Right kidney (tissue), 1 donor: ENCODE measurements around the gene SSU72.
"Not testable (repeated sequence)": the region's sequence is repeated elsewhere in the genome, so short reads cannot be mapped to it uniquely, and the experiment has no call there.

ENCODE experiments used
- DNase-seq: peaks from one replicate; pipeline ENCODE4 v3.0.0-alpha.2; 2016

The SSU72 gene

DNA sequence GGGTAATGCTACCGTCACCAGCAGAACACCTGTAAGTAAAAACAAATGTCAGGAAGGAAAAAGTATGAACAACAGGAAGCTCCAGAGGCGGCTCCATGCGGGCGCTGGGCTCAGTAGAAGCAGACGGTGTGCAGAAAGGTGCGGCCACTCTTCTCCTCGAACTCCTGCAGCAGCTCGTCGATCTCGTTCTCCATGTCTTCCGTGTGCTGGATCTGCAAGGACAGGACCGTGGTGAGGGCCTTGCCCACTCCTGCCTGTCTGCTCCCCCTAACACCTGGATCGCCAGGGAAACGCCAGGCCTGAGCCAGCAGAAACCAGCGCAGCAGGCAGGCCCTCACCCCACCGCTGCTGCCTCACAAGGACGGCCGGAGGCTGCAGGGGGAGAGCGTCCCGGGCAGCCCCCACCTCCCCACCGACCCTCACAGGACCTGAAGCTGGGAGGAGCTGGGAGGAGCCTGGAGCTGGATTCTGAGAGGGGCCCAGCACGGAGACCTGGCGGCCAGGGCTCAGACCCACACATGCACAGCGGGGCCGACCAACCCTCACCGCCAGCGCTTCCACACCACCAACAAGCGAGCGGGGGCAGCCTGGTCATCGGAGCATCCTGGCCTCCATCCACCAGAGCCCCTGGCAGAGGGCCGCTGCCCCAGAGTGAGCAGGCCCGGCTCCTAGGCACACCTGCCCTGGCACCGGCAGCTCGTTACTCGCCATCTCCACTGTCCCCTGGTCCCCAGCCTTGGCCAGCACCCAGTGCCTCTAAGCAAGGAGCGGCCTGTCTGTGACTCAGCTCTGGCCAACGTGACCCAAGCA, 32.5 kb downstream of the SSU72 start:
- DNase-seq = no peak

DNA sequence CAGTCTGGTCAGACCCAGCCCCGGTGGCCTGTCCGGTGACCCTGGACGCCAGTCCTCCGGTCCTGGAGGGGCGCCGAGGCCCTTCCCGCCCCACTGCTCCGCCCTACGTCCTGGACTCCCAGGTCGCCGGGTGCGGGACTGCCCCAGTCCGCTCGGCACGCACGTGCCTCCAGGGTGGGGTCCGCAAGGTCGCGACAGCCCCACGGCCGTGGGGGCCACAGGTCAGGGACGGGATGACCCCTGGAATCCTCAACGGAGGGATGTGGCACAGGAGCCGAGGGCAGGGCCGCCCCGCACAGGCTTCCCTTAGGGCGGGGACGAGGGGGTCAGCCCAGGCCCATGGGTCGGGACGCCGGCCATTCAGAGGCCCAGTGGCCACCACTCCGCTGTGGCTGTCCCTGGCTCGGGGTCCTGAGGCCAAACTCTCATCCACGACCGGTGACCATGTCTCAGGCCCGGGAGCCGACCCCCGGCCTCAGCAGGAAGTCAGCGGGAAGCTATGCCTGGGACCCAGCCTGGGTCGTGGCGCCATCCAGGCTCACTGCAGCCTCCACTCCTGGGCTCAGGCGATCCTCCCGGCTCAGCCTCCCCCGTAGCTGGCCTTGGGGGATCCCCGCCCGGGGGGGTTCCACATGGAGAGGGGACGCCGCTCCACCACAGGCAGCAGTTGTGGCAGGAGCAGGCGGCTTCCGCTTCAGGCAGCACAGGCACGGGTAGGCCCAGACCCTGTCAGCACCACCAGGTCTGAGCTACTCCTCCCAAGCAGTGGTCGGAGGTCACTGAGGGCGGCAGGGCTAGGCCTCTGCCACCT, 33.6 kb downstream of the SSU72 start:
- peak; percentile 70 for DNase-seq

DNA sequence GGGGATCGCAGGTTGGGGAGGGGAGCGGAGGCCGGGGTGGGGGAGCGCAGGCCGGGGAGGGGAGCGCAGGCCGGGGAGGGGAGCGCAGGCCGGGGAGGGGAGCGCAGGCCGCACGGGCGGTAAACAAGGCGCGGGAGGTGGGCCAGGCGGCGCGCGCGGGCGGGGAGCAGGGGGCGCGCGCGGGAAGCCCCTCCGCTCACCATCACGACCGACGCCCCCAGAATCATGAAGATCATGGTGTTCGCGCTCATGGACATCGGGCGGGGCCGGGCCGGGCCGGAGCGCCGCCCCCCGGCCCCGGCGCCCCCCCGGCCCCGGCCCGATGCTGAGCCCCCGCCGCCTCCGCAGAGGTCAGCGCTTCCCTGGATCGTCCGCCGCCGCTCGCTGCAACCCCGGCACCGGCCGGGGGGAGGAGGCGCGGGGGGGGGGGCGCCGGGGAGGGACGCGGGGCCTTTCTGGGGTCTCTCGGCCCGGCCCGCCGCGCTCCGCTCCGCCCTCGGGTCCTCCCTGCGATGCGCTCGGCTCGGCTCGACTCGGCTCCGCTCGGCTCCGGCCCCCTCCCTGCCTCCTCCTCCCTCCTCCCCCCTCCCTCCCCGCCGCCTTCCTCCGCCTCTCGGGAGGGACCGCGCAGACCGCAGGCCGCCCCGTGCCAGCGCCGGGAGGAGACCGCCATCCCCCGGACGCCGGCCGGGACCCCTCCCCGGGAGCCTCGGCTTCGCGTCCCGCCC, 34.4 kb downstream of the SSU72 start, which contains the start of gene TMEM240:
TMEM240 (minus strand) TSS at position 535 of the 728 bp plus-strand sequence; CDS start at position 257, 278 bp downstream.
- DNase-seq = no peak

DNA sequence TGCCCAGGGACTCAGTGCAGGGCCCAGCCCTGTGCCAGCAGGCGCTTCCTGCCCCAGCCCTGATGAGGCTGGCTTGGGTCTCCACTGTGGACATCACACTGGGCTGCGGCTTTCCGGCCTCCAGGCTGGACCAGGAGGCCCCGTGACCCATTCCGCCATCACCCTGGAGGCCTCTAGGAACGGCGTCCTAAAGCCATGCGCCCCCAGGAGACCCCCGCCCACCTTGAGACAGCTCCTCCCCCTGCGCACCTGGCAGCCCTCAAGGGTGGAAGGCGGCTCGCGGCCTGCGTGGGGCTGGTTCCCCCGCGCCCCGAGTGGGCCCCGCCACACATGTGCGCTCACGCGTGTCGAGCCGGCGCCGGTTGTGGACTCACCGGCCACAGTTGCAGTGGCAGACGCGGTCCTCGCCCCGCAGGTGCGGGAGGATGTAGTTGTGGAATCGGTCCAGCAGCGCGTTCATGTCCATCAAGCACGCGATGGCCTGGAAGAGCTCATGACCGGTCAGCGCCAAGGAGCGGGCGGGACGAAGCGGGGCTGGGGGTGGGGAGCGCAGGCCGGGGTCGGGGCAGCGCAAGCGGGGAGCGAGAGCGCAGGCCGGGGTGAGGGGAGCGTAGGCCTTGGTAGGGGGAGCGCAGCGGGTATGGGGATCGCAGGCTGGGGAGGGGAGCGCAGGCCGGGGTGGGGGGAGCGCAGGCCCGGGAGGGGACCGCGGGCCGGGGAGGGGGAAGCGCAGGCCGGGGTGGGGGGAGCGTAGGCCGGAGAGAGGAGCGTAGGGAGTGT, 35.2 kb downstream of the SSU72 start:
- DNase-seq = peak; percentile 50

DNA sequence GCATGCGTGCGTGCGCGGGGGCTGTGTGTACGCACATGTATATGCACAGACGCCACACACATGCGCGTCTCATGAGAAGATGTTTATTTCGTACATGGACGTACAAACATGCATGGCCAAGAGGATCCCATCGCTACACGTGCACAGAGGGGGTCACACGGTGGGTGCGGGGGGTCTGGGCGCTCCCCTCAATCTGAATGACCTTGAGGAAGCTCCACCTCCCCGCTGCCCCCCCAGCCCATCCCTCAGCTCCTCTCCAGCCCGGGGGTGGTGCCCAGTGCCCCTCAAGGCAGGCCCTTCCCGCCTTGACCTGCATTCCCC, 35.7 kb downstream of the SSU72 start:
- no peak for DNase-seq

DNA sequence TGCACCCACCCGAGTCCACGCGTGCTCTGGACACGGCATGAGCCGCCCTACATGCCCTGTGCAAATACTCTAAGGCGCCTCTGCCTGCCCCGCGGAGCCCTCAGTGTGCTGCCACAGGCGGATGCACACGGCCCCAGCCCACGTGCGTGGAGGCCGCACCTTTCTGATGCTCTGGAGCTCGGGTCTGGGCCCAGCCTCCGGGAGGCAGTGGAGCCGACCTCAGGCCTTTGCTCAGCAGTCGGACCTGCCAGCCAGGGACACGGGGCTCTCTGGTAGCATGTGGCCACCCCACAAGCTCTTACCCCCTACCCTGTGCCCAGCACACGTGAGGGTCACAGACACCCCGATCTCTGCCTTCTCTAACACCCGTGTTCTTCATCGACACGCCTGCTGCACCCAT, 36.3 kb downstream of the SSU72 start:
- no peak for DNase-seq

DNA sequence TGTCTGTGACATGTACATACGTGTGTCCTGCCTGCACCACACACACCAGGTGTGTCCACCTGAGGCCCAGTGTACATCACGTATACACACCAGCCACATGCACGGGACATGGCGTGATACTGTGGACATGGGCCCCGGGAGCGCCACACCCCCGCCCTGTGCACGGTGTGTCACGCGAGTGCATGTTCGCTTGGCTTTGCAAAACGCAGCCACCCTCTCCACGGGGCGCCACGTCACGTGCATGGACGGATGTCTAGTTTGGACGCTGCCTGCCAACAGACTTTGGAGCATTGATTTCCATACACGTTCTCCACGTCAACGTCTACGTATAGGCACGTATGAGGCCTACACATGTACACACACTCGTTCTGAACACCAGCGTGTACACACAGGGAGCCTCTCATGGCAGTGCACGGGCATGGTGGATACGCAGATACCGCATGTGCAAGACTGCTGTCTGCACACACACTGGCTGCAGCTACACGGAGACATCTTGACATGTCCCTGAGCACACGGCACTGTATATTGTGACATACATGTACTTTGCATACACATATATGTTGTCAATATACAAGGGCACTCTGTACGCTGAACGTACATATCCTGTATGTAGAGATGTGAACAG, 36.9 kb downstream of the SSU72 start:
- no peak for DNase-seq

DNA sequence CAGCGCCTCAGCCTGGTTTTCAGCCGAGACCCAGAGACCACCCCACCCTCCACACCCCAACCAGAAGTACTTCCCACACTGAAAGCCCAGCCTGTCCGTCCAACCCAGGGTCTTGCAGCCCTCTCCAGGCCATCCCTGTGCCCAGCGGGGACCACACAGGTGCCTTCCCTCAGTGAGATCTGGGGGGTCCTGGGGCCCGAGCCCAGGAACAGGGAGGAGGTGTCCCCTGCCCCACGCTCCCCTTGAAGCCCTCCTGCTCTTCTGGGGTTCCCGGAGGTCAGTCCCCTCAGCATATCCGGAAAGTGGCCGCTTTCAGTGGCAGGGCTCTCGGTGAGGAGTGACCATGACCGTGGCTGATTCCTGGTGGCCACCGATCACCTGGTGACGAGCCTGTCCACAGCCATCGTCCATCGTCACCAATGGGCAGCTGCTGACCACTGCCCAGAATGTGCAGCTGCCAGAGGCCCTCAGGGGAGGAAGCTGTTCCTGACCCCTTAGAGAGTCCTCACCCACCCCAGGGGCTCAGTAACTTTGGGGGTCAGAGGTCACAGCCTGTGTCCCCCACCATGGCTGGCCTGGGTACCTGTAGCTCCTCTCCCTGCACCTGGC, 37.6 kb downstream of the SSU72 start:
- DNase-seq = no peak

DNA sequence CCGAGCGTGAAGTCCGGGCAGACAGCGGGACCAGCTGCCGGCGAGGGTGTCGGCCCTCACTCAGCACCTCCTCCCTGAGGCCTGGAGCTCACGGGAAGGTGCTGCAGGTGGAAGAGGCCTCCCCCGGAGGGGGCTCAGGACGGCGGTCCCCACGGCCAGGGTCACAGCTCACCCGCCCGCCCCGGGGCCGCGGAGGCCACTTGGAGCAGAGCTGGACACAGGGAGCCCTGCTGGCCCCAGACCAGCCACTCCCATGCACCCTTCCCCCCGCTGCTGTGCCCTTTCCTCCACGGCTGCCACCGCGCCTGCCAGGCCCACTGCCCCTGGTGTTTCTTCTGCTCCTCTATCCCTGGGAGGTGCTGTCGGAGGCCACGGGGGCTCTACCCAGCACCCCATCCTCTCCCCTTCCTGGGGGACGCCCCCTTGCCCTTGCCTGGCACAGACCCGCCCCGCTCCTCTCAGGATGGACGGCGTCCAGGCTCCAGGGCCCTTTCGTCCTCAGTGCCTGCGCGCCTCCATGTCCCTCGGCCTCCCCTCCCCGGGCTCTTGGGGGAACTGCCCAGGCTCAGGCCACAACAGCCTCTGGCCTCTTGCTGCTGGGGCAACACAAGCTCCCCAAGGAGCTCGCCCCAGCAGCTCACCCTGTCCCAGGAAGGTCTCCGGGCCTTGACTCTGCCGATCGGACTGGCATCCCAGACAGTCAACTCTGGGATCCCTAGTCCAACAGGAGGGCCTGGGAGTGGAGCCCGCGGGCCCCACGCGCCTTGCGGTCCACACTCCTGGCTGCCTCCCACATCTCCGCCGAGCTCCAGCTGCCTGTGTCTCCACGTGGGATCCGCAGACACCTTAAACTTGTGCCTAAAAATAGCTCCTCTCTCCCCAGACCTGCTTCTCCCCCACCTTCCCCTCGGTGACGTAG, 38.4 kb downstream of the SSU72 start:
- DNase-seq = no peak

DNA sequence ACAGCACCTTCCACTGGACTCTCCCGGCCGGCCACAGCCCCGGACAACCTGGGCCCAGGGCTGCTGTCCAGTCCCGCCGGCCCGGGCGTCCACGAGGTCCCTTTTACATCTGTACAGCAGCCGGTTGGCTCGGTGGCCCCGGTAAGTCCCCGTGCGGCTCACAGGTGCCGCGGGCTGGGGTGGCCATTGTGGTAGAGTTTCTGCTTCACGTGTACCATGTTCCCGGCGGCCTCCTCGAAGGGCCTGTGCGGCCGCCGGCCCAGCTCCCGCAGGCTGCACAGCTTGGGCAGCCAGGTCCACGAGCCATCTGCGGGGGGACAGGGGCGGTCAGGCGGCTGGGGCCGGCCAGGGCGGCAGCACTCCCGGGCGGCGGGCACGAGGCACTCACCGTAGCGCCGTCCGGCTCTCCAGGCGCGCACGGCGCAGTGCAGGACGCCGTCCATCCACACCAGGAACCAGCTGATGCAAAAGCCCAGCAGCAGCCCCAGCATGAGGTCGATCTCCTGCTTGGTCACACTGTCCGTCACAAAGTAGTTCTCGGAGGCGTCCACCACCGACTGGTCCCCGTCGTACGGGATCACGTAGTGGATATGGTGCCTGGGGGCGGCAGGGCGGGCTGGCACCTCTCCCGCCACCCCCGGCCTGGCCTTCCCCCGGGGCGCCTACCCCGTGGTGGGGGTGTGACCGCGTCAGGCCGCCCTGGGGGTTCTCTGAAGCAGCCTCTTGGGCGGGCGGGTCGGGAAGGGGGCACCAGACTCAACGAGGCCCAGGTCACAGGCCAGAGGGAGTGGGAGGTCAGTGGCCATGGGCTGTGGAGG, 39.3 kb downstream of the SSU72 start:
- DNase-seq = no peak

DNA sequence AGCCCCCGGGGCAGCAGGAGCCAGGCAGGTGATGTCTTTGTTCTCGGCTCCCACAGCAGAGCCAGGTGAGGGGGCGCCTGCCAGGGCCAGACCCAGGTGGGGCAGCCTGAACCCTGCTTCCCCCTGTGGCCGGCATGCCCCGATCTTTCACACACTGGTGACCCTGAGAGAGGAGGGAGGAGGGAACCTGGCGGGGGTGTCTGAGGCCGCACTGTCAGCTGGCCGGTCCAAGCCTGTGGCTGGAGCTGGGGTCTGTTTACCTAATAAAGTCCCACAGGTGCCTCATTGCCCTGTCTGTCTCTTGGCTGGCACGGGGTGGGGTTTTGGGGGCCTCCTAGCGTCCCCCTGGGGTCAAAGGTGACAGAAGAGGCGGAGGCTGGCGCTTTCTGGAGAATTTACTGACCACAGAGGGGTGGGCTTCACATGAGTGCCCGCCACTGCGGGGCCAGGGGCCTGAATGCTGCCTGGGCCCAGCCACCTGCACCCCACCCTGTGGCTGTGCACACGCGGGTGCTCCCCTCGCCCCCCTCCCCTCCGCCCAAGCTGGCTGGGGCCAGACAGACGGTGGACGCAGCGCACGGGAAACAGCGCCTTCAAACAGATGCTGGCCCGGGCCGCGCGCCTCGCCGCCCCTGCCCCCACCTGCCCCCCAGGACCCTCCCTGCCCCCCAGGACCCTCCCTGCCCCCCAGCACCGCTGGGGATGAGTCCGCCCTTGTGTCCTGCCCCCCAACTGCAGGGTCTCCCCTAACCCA, 40.1 kb downstream of the SSU72 start:
- DNase-seq = no peak

DNA sequence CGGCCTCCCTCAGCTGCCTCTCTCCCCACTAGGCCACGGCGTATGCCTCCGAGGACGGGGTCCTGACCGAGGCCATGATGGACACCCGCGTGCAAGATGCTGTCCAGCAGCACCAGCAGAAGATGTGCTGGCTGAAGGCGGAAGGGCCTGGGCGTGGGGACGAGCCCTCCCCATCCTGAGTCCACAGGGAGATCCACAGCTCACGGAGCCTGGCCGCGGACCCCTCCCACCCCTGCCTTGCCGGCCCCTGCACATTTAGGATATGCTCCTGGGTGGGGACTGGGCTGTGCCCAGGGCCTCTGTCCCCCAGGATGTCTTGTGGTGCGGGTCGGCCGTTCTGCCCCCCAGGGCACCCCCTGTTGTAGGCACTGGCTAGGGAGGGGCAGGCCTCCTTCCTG, 40.8 kb downstream of the SSU72 start:
- DNase-seq = not testable (repeated sequence)

DNA sequence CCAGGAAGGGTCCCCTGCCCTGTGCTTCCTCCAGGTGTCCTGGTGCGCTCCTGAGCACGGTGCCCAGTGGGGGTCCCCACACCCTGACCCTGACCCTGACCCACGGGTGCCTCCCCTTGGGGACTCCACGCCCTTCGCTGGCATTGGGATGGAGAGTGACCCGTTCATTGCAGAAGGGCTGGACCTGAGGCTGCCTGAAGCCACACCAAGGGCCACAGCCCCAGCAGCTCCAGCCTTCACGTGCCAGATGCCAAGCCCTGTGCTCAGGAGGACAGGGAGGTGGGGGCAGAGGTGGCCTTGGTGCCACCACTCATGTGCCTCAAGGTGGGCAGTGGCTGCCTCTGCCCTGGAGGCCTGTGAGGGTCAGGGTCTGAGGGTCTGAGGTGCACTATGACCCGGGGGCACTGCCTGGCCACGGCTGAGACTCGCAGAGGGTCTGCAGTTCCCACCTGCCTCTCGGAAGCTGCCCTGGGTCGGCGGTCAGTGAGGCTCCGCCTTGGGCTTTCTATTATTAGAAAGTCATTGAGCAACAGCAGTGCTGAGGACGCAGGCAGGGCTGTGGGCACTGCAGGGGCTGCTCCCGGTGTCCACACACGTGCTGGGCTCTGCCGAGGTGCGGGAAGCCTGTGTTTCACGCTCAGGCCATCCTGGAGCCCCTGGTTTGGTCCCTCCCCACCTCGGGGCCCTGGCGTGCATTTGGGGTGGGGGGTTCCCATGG, 41.3 kb downstream of the SSU72 start:
- DNase-seq = not testable (repeated sequence)

DNA sequence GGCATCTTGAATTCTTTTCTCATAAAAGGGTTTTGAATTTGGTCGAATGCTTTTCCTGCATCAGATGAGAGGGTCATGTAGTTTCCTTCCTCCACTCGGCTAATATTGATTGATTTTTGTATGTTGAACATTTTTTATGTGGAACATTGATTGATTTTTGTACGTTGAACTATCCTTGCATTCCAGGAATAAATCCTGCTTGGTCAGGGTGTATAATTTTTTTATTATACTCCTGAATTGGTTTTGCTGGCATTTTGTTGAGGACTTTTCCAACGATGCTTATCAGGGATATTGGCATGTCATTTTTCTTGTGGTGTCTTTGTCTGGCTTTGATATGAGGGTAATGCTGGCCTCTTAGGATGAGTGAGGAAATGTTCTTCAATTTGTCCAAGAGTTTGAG, 42.7 kb downstream of the SSU72 start:
- DNase-seq = no peak

DNA sequence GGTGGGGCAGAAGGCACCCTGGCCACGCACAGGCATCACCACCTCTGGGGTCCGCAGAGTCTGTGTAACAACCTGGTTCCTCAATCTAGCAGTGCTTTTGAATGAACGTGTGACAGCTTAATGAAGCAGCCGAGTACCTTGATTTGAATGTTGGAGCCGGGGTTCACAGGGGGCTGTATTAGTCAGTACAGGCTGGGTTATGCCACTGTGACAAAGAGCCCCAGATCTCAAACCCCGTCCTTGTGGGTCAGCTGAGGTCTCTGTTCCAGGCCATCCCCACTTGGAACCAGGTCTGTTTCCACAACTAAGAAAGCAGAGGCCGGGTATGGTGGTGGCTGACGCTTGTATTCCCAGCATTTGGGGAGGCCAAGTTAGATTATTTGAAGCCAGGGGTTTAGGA, 44.7 kb downstream of the SSU72 start:
- no peak for DNase-seq

DNA sequence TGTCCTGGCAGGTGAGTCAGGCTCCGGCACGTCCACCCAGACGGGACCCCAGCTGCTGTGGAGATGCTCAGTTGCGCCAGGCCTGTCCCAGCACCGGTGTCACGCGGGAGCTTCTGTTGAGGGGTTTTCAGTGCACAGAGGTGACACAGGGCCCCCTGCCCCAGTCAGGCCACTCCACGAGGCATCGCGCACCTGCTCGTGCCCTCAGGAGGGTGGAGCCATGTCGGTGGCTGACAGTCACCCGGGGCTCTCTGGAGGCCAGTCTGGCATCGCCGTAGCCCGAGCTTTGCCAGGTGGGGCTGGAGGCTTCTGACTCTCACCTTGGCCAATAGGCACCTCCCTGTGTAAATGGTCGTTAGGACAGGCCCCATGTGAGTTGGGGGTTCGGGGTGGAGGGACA, 45.3 kb downstream of the SSU72 start:
- no peak for DNase-seq
